Activated CD4-positive, alpha-beta T cell treated with anti-CD3 and anti-CD28 coated beads, Interleukin-2, amount 10 ng/mL, durations not matched to agents 24 days and 14 days (primary cell): Measurements from ENCODE around the gene CFAP65. TPM values are rescaled to one million over a fixed set of nuclear protein-coding genes. Genes with fewer than 3 reads are reported as not detected.

Experiments used
- DNase-seq: peaks from one replicate; pipeline ENCODE4 v3.0.0; 2022
- H3K27ac Mint-ChIP-seq: one replicate; pipeline ENCODE4 v1.8.0; 2022; ENCODE audit warnings: mild to moderate bottlenecking, mixed read lengths
- H3K27me3 Mint-ChIP-seq: one replicate; pipeline ENCODE4 v1.8.0; 2022; ENCODE audit warnings: mixed read lengths
- H3K36me3 Mint-ChIP-seq: one replicate; pipeline ENCODE4 v1.8.0; 2022; ENCODE audit warnings: low read depth, mild to moderate bottlenecking, mixed read lengths
- H3K4me1 Mint-ChIP-seq: one replicate; pipeline ENCODE4 v1.8.0; 2021; ENCODE audit warnings: mixed read lengths
- H3K4me3 Mint-ChIP-seq: one replicate; pipeline ENCODE4 v1.8.0; 2022; ENCODE audit warnings: mild to moderate bottlenecking, moderate library complexity, mixed read lengths
- H3K9me3 Mint-ChIP-seq: one replicate; pipeline ENCODE4 v1.8.0; 2021; ENCODE audit warnings: mixed read lengths
- intact Hi-C: fragments of 100-400 bp; cut with micrococcal nuclease; formaldehyde crosslinking; loops from one replicate; pipeline ENCODE4 v1.15.1; 2023
- total RNA-seq: library from RNA; stranded (reverse); gene quantifications from 2 replicates; pipeline ENCODE4 v1.2.3, GENCODE V29; 2022

Gene CFAP65
- total RNA-seq, 1 donor from 2014 or later = not detected

GRCh38 chr2:219002395-219003266, 38.7 kb downstream of the CFAP65 start:
- H3K9me3 Mint-ChIP-seq = no peaks in the 10 kb centered on the region
- intact Hi-C loops = loop anchor here (2.0 kb wide), 1 partner anchor 22 kb away; no protein-coding TSS in a partner anchor
- H3K4me1 Mint-ChIP-seq = peaks cover 2% of the 10 kb centered on the region
- peak overlapping the region; percentile 32 for H3K4me3 Mint-ChIP-seq
- no peak overlapping the region for H3K27ac Mint-ChIP-seq
- DNase-seq = peak; percentile 81
- H3K27me3 Mint-ChIP-seq = peaks cover 72% of the 10 kb centered on the region
- H3K36me3 Mint-ChIP-seq = no peaks in the 10 kb centered on the region

GRCh38 chr2:219001577-219002394, 39.5 kb downstream of the CFAP65 start:
- DNase-seq = no peak
- H3K4me3 Mint-ChIP-seq = no peak overlapping the region
- H3K36me3 Mint-ChIP-seq = no peaks in the 10 kb centered on the region
- H3K4me1 Mint-ChIP-seq = peaks cover 2% of the 10 kb centered on the region
- peaks cover 74% of the 10 kb centered on the region for H3K27me3 Mint-ChIP-seq
- no peaks in the 10 kb centered on the region for H3K9me3 Mint-ChIP-seq
- intact Hi-C loops = loop anchor here (2.0 kb wide), 2 partner anchors 21 to 57 kb away; no protein-coding TSS in a partner anchor
- no peak overlapping the region for H3K27ac Mint-ChIP-seq

GRCh38 chr2:219001100-219001576, 40.2 kb downstream of the CFAP65 start:
- no peak overlapping the region for H3K27ac Mint-ChIP-seq
- no peak for DNase-seq
- no peak overlapping the region for H3K4me3 Mint-ChIP-seq
- peaks cover 77% of the 10 kb centered on the region for H3K27me3 Mint-ChIP-seq
- no peaks in the 10 kb centered on the region for H3K9me3 Mint-ChIP-seq
- peaks cover 2% of the 10 kb centered on the region for H3K4me1 Mint-ChIP-seq
- intact Hi-C loops = loop anchor here (2.0 kb wide), 1 partner anchor 58 kb away; no protein-coding TSS in a partner anchor
- H3K36me3 Mint-ChIP-seq = no peaks in the 10 kb centered on the region

- intact Hi-C loops = loop anchor here (2.0 kb wide), 1 partner anchor 58 kb away; no protein-coding TSS in a partner anchor
- Mint-ChIP-seq H3K9me3 (no peaks in the 10 kb centered on the region), H3K27me3 (peaks cover 80% of the 10 kb centered on the region), H3K4me1 (peaks cover 2% of the 10 kb centered on the region), H3K27ac (no peak overlapping the region), H3K36me3 (no peaks in the 10 kb centered on the region), H3K4me3 (no peak overlapping the region)
- DNase-seq = no peak
Measured at GRCh38 chr2:219000569-219000960, 40.8 kb downstream of the CFAP65 start.

DNA sequence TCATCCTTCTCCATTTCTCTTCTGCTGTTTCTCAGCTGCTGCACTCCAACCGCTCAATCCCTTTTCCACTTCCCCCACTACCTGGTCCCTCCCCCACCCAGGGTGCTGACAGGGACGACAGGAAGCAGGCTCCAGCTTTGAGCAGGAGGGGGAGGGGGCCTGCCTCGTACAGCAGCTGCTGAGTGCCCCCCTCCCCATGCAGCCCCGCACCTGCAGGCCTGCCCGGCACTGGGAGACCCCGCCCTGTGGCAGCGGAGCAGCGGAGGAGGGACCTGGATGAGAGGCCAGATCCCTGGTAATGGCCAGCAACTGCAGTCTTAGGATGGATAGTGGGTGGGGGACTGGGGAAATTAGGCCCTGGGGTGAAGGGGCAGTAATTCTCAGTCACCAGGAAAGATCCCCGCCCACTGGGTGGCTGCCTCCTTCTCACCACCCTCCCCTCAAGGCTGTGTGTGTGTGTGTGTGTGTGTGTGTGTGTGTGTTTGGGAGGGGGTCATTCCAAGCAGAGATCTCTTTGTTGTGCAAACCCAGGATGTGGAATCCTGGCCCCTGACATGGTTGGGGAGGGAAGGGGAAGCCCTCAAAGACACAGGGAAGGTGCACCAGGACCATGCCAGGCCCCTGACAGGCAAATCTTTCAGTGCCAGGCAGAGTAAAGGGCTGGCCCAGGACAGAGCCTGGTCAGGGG, 41.3 kb downstream of the CFAP65 start:
- H3K4me3 Mint-ChIP-seq = no peak overlapping the region

GRCh38 chr2:218999021-218999880, 42.1 kb downstream of the CFAP65 start:
- Mint-ChIP-seq H3K4me1 (peaks cover 2% of the 10 kb centered on the region), H3K9me3 (no peaks in the 10 kb centered on the region), H3K27me3 (peaks cover 81% of the 10 kb centered on the region), H3K27ac (no peak overlapping the region), H3K4me3 (no peak overlapping the region), H3K36me3 (no peaks in the 10 kb centered on the region)
- intact Hi-C loops = loop anchor here (5.0 kb wide), 1 partner anchor 37 kb away; no protein-coding TSS in a partner anchor
- no peak for DNase-seq

More for the DNA sequence above, 41.3 kb downstream of the CFAP65 start:
- no peak for DNase-seq
- peaks cover 2% of the 10 kb centered on the region for H3K4me1 Mint-ChIP-seq
- intact Hi-C loops = loop anchor here (2.0 to 5.0 kb wide), 2 partner anchors 38 to 59 kb away; no protein-coding TSS in a partner anchor
- no peaks in the 10 kb centered on the region for H3K36me3 Mint-ChIP-seq
- no peak overlapping the region for H3K27ac Mint-ChIP-seq
- peaks cover 80% of the 10 kb centered on the region for H3K27me3 Mint-ChIP-seq
- no peaks in the 10 kb centered on the region for H3K9me3 Mint-ChIP-seq

DNA sequence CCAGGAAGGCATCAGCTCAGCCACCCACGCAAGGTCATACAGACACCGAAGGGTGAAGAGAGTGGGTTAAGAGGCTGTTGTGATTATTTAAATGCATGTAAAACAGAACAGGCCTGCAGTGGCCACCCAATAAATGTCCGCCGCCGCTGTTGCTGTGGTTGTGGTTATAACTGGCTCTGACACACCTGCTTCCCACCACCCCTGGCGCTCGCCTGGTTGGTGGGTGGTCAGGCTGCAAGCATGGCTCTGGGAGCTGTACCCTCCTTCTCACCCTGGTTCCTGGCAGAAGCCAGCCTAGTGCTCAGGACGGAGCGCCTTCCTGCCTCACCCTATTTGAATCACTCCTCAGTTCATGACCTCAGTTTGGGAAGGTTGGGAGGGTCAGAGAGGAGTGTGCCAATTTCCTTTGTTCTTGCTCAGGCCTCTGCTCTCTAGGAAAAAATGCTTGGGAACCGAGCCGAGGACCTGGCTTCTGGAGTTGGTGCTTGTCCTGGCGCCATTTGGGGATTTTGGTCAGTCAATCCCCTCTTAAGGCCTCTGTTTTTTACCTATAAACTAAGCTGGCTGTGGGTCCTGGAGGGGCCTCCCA, 42.8 kb downstream of the CFAP65 start:
- H3K27ac Mint-ChIP-seq = no peak overlapping the region
- intact Hi-C loops = loop anchor here (5.0 kb wide), 1 partner anchor 36 kb away; no protein-coding TSS in a partner anchor
- H3K4me1 Mint-ChIP-seq = peaks cover 5% of the 10 kb centered on the region
- peaks cover 79% of the 10 kb centered on the region for H3K27me3 Mint-ChIP-seq
- no peaks in the 10 kb centered on the region for H3K36me3 Mint-ChIP-seq
- H3K9me3 Mint-ChIP-seq = no peaks in the 10 kb centered on the region
- H3K4me3 Mint-ChIP-seq = no peak overlapping the region
- DNase-seq = no peak

DNA sequence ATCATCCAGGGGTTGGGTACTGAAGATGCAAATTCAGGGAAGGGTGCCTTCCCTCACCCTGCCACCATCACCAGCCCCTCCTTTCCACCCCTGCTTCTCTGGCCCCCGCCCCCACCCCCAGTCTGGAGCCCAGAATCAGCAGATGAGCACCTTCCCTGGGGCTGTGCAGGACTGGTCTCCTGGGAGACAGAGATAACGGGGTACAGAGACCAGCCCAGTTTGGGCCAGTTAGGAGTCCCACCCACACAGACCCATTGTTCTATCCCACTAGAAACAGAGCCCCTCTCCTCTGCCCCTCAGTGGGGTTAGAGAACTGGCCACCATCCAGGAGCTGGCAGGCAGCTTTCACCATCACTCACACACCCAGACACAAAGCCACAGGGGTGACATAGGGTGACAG, 43.6 kb downstream of the CFAP65 start:
- H3K36me3 Mint-ChIP-seq = no peaks in the 10 kb centered on the region
- H3K27me3 Mint-ChIP-seq = peaks cover 75% of the 10 kb centered on the region
- DNase-seq = no peak
- no peak overlapping the region for H3K4me3 Mint-ChIP-seq
- no peak overlapping the region for H3K27ac Mint-ChIP-seq
- intact Hi-C loops = loop anchor here (5.0 kb wide), 1 partner anchor 35 kb away; no protein-coding TSS in a partner anchor
- H3K4me1 Mint-ChIP-seq = peaks cover 5% of the 10 kb centered on the region
- H3K9me3 Mint-ChIP-seq = no peaks in the 10 kb centered on the region

GRCh38 chr2:218996937-218997336, 44.4 kb downstream of the CFAP65 start:
- Mint-ChIP-seq H3K9me3 (no peaks in the 10 kb centered on the region), H3K4me3 (no peak overlapping the region), H3K36me3 (no peaks in the 10 kb centered on the region), H3K27me3 (peaks cover 77% of the 10 kb centered on the region), H3K27ac (no peak overlapping the region), H3K4me1 (peaks cover 3% of the 10 kb centered on the region)
- intact Hi-C loops = loop anchor here (1.0 to 5.0 kb wide), 2 partner anchors 17 to 35 kb away; no protein-coding TSS in a partner anchor
- no peak for DNase-seq

- Mint-ChIP-seq H3K9me3 (no peaks in the 10 kb centered on the region), H3K27me3 (peaks cover 81% of the 10 kb centered on the region), H3K4me1 (peaks cover 3% of the 10 kb centered on the region), H3K27ac (no peak overlapping the region), H3K36me3 (no peaks in the 10 kb centered on the region), H3K4me3 (peak overlapping the region; percentile 34)
- peak; percentile 93 for DNase-seq
- intact Hi-C loops = loop anchor here (1.0 to 5.0 kb wide), 2 partner anchors 16 to 34 kb away; no protein-coding TSS in a partner anchor
Measured at GRCh38 chr2:218995972-218996711, 45.2 kb downstream of the CFAP65 start.

GRCh38 chr2:218995561-218995960, 45.8 kb downstream of the CFAP65 start:
- intact Hi-C loops = loop anchor here (5.0 kb wide), 1 partner anchor 33 kb away; no protein-coding TSS in a partner anchor

More at GRCh38 chr2:218995561-218995960, 45.8 kb downstream of the CFAP65 start:
- Mint-ChIP-seq H3K27ac (no peak overlapping the region), H3K4me3 (no peak overlapping the region), H3K27me3 (peaks cover 81% of the 10 kb centered on the region), H3K36me3 (no peaks in the 10 kb centered on the region), H3K9me3 (no peaks in the 10 kb centered on the region), H3K4me1 (peaks cover 3% of the 10 kb centered on the region)
- no peak for DNase-seq
